ENCODE data around the gene LCA5L. TPM values are rescaled to one million over a fixed set of nuclear protein-coding genes. Genes with fewer than 3 reads are reported as not detected.

LCA5L gene
- total RNA-seq, 4 donors from 2014 or later: 0.26 to 4.1 (median 2.2) TPM; not detected in 1

- Histone ChIP-seq H3K27ac (no peak overlapping the region), H3K36me3 (no peaks in the 10 kb centered on the region), H3K4me3 (no peak overlapping the region), H3K4me1 (no peaks in the 10 kb centered on the region), H3K9me3 (no peaks in the 10 kb centered on the region), H3K27me3 (no peaks in the 10 kb centered on the region)
- intact Hi-C loops (cut with DNase I; ENCODE audit: low total_unique reads): no loop called here
- TF ChIP-seq POLR2A (IDR thresholded peaks at IDR 0.05) (no peak), CTCF (IDR thresholded peaks at IDR 0.05) (no peak)
- DNase-seq: no peak
Observed at GRCh38 chr21:39406065-39406464, 39.5 kb downstream of the LCA5L start.

- intact Hi-C loops (cut with DNase I; ENCODE audit: low total_unique reads): no loop called here
- no peaks in the 10 kb centered on the region for H3K27me3 ChIP-seq
- H3K27ac ChIP-seq: no peak overlapping the region
- no peaks in the 10 kb centered on the region for H3K4me1 ChIP-seq
- no peaks in the 10 kb centered on the region for H3K9me3 ChIP-seq
- H3K4me3 ChIP-seq: no peak overlapping the region
- no peak for DNase-seq
- TF ChIP-seq POLR2A (IDR thresholded peaks at IDR 0.05): no peak
- TF ChIP-seq CTCF (IDR thresholded peaks at IDR 0.05): no peak
- no peaks in the 10 kb centered on the region for H3K36me3 ChIP-seq
Observed at GRCh38 chr21:39400173-39400572, 45.4 kb downstream of the LCA5L start.

GRCh38 chr21:39397646-39398385, 47.8 kb downstream of the LCA5L start:
- Histone ChIP-seq H3K36me3 (no peaks in the 10 kb centered on the region), H3K4me3 (no peak overlapping the region), H3K27ac (no peak overlapping the region), H3K27me3 (no peaks in the 10 kb centered on the region), H3K9me3 (no peaks in the 10 kb centered on the region), H3K4me1 (no peaks in the 10 kb centered on the region)
- DNase-seq: no peak
- no peak for TF ChIP-seq POLR2A (IDR thresholded peaks at IDR 0.05)
- no peak for TF ChIP-seq CTCF (IDR thresholded peaks at IDR 0.05)
- intact Hi-C loops (cut with DNase I; ENCODE audit: low total_unique reads): no loop called here

- H3K27ac ChIP-seq: no peak overlapping the region
- no peaks in the 10 kb centered on the region for H3K27me3 ChIP-seq
- no peaks in the 10 kb centered on the region for H3K36me3 ChIP-seq
- no peaks in the 10 kb centered on the region for H3K4me1 ChIP-seq
- TF ChIP-seq CTCF (IDR thresholded peaks at IDR 0.05) (no peak), POLR2A (IDR thresholded peaks at IDR 0.05) (no peak)
- intact Hi-C loops (cut with DNase I; ENCODE audit: low total_unique reads): no loop called here
- DNase-seq: no peak
- no peak overlapping the region for H3K4me3 ChIP-seq
- no peaks in the 10 kb centered on the region for H3K9me3 ChIP-seq
Observed at GRCh38 chr21:39392981-39393380, 52.6 kb downstream of the LCA5L start.

GRCh38 chr21:39390212-39390765, 55.3 kb downstream of the LCA5L start:
- no peak for DNase-seq
- intact Hi-C loops (cut with DNase I; ENCODE audit: low total_unique reads): no loop called here
- no peak overlapping the region for H3K27ac ChIP-seq
- no peaks in the 10 kb centered on the region for H3K9me3 ChIP-seq
- TF ChIP-seq POLR2A (IDR thresholded peaks at IDR 0.05) (no peak), CTCF (IDR thresholded peaks at IDR 0.05) (no peak)
- H3K27me3 ChIP-seq: no peaks in the 10 kb centered on the region
- H3K4me1 ChIP-seq: peaks cover 0 to 3% of the 10 kb centered on the region in 2 donors
- no peaks in the 10 kb centered on the region for H3K36me3 ChIP-seq
- no peak overlapping the region for H3K4me3 ChIP-seq

All from uterus (tissue), 4 donors.